H9 (cell line): ENCODE results near the gene SELENOH. TPM values are rescaled to one million over a fixed set of nuclear protein-coding genes. Genes with fewer than 3 reads are reported as not detected.

Source experiments
- DNase-seq: peaks from one replicate; pipeline ENCODE4 v3.0.0-alpha.2; 2017
- H2AFZ ChIP-seq: one replicate; pipeline ENCODE4 v1.6.1; 2013; ENCODE audit warnings: mild to moderate bottlenecking, low read length, control low read depth, moderate library complexity
- H2AK5ac ChIP-seq: 2 replicates; pipeline ENCODE4 v1.6.1; 2013; ENCODE audit warnings: low read length, control low read depth, mixed read lengths; ENCODE audit not compliant: insufficient read length
- H2BK120ac ChIP-seq: one replicate; pipeline ENCODE4 v1.6.1; 2013; ENCODE audit warnings: low read depth, mild to moderate bottlenecking, low read length, control low read depth, inconsistent platforms; ENCODE audit not compliant: poor library complexity, severe bottlenecking
- H2BK12ac ChIP-seq: 2 replicates; pipeline ENCODE4 v1.6.1; 2013; ENCODE audit warnings: low read length, control low read depth, mixed read lengths, low read depth; ENCODE audit not compliant: insufficient read length
- H2BK15ac ChIP-seq: 2 replicates; pipeline ENCODE4 v1.6.1; 2013; ENCODE audit warnings: low read depth, low read length, control low read depth
- H2BK20ac ChIP-seq: one replicate; pipeline ENCODE4 v1.6.1; 2013; ENCODE audit warnings: low read depth, mild to moderate bottlenecking, low read length, control low read depth, inconsistent platforms; ENCODE audit not compliant: poor library complexity, severe bottlenecking
- H2BK5ac ChIP-seq: 2 replicates; pipeline ENCODE4 v1.6.1; 2013; ENCODE audit warnings: low read length, control low read depth, mixed read lengths; ENCODE audit not compliant: insufficient read length
- H3K14ac ChIP-seq: 2 replicates; pipeline ENCODE4 v1.6.1; 2013; ENCODE audit warnings: low read length, control low read depth; ENCODE audit not compliant: insufficient read depth
- H3K18ac ChIP-seq: 2 replicates; pipeline ENCODE4 v1.6.1; 2013; ENCODE audit warnings: low read depth, mild to moderate bottlenecking, mixed read lengths, low read length, control low read depth; ENCODE audit not compliant: insufficient read length
- H3K23ac ChIP-seq: 2 replicates; pipeline ENCODE4 v1.6.1; 2013; ENCODE audit warnings: low read length, control low read depth, mixed read lengths, low read depth; ENCODE audit not compliant: insufficient read length
- H3K23me2 ChIP-seq: 2 replicates; pipeline ENCODE4 v1.6.1; 2013; ENCODE audit warnings: low read depth, mild to moderate bottlenecking, mixed read lengths, low read length, control low read depth; ENCODE audit not compliant: insufficient read length, poor library complexity, severe bottlenecking
- H3K27ac ChIP-seq: 2 replicates; pipeline ENCODE4 v1.5.1; 2013; ENCODE audit warnings: low read length, control low read depth, mixed read lengths, low read depth; ENCODE audit not compliant: insufficient read length
- H3K27me3 ChIP-seq: 2 replicates; pipeline ENCODE4 v1.6.1; 2013; ENCODE audit warnings: low read length, control low read depth, inconsistent platforms; ENCODE audit not compliant: insufficient read depth
- H3K4ac ChIP-seq: 2 replicates; pipeline ENCODE4 v1.6.1; 2013; ENCODE audit warnings: low read depth, mild to moderate bottlenecking, control low read depth, inconsistent platforms, low read length, moderate library complexity
- H3K4me1 ChIP-seq: 2 replicates; pipeline ENCODE4 v1.6.1; 2013; ENCODE audit warnings: low read length, control low read depth, inconsistent platforms; ENCODE audit not compliant: insufficient read depth
- H3K4me2 ChIP-seq: 2 replicates; pipeline ENCODE4 v1.6.1; 2013; ENCODE audit warnings: low read length, control low read depth, mixed read lengths; ENCODE audit not compliant: insufficient read length, insufficient read depth
- H3K56ac ChIP-seq: 2 replicates; pipeline ENCODE4 v1.6.1; 2013; ENCODE audit warnings: low read depth, mild to moderate bottlenecking, mixed read lengths, low read length, control low read depth; ENCODE audit not compliant: insufficient read length
- H3K79me1 ChIP-seq: 2 replicates; pipeline ENCODE4 v1.6.1; 2013; ENCODE audit warnings: low read depth, mild to moderate bottlenecking, moderate library complexity, low read length, control low read depth, inconsistent platforms; ENCODE audit not compliant: insufficient read depth, poor library complexity, severe bottlenecking
- H3K79me2 ChIP-seq: 2 replicates; pipeline ENCODE4 v1.6.1; 2013; ENCODE audit warnings: low read length, control low read depth, inconsistent platforms; ENCODE audit not compliant: insufficient read depth
- H3K9ac ChIP-seq: 2 replicates; pipeline ENCODE4 v1.6.1; 2013; ENCODE audit warnings: low read length, control low read depth, mixed read lengths; ENCODE audit not compliant: insufficient read length; ENCODE audit errors: extremely low read depth
- H3K9me3 ChIP-seq: one replicate; pipeline ENCODE4 v1.6.1; 2013; ENCODE audit warnings: low read depth, low read length, inconsistent platforms; ENCODE audit not compliant: control insufficient read depth
- H3T11ph ChIP-seq: one replicate; pipeline ENCODE4 v1.6.1; 2013; ENCODE audit warnings: mild to moderate bottlenecking, low read length, control low read depth, inconsistent platforms
- H4K20me1 ChIP-seq: one replicate; pipeline ENCODE4 v1.6.1; 2013; ENCODE audit not compliant: control insufficient read depth, insufficient read length, insufficient read depth
- H4K5ac ChIP-seq: 2 replicates; pipeline ENCODE4 v1.6.1; 2013; ENCODE audit warnings: low read depth, mild to moderate bottlenecking, mixed read lengths, low read length, control low read depth; ENCODE audit not compliant: insufficient read length
- H4K8ac ChIP-seq: replicated peaks from 2 replicates; pipeline ENCODE4 v1.6.1; 2013; ENCODE audit warnings: low read length, control low read depth, mixed read lengths, low read depth; ENCODE audit not compliant: insufficient read length
- H4K91ac ChIP-seq: 2 replicates; pipeline ENCODE4 v1.6.1; 2013; ENCODE audit warnings: low read depth, mild to moderate bottlenecking, moderate library complexity, mixed read lengths, low read length, control low read depth; ENCODE audit not compliant: insufficient read length
- H3K27ac Mint-ChIP-seq, 3 experiments: 2 replicates in 2 of 3; 3 replicates in 1 of 3; pipeline ENCODE4 v1.8.0; 2020 to 2021; ENCODE audit warnings: mixed read lengths in 3 of 3, mild to moderate bottlenecking in 1 of 3, moderate library complexity in 1 of 3
- H3K27me3 Mint-ChIP-seq: 2 replicates; pipeline ENCODE4 v1.8.0; 2021; ENCODE audit warnings: low read depth, mild to moderate bottlenecking, moderate library complexity, mixed read lengths
- H3K36me3 Mint-ChIP-seq, 3 experiments: 2 replicates in 2 of 3; 3 replicates in 1 of 3; pipeline ENCODE4 v1.8.0; 2020 to 2021; ENCODE audit warnings: low read depth in 3 of 3, mixed read lengths in 3 of 3; ENCODE audit not compliant: insufficient read depth in 1 of 3
- H3K4me1 Mint-ChIP-seq, 2 experiments: 2 replicates each; pipeline ENCODE4 v1.8.0; 2020; ENCODE audit warnings: mixed read lengths in 2 of 2
- H3K4me3 Mint-ChIP-seq, 2 experiments: 2 replicates in 1 of 2; 3 replicates in 1 of 2; pipeline ENCODE4 v1.8.0; 2020 to 2021; ENCODE audit warnings: mild to moderate bottlenecking in 2 of 2, mixed read lengths in 2 of 2, moderate library complexity in 1 of 2
- H3K9me3 Mint-ChIP-seq, 2 experiments: 2 replicates in 1 of 2; 3 replicates in 1 of 2; pipeline ENCODE4 v1.8.0; 2020; ENCODE audit warnings: mild to moderate bottlenecking in 2 of 2, mixed read lengths in 2 of 2, moderate library complexity in 1 of 2
- WGBS: extraction: QIAGEN DNeasy Blood & Tissue Kit; methylation state at CpG from one replicate; pipeline ENCODE4 v1.1.7; 2013; ENCODE audit warnings: missing lambda C conversion rate, low lambda C conversion rate, mixed read lengths; ENCODE audit not compliant: insufficient read length; ENCODE audit errors: extremely low coverage; 5-methylcytosine and 5-hydroxymethylcytosine counted together
- total RNA-seq: library from RNA; stranded (reverse); gene quantifications from 2 replicates; pipeline ENCODE4 v1.2.1, GENCODE V29; 2021
- TF ChIP-seq, protein P1 (sequence below): fragments of 200-600 bp; sonication (generic); conservative IDR thresholded peaks from 3 replicates; pipeline ENCODE4 v1.8.0; 2021; ENCODE audit warnings: antibody characterized with exemption, mild to moderate bottlenecking

The SELENOH gene
- total RNA-seq, 1 experiment from 2014 or later, result 251 TPM

DNA sequence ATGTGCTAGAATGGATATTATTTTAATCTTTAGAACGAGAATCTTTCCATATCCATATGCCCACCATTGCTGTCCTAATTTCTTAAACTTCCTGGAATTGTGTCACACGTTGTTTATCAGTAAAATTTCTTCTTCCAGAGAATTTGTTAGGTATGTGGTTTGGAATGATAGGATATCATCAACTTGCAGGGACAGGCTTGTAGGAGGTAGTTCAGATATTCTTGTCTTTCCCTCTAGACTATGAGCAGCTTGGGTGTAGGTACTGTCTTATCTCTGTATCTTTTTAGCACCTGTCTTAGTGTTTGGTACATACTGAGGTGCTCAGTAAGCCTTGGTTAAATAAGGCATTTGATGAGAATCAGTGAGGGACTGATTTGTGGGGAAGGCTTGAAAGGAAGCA lies 23.7 kb downstream of the SELENOH start:
- Histone ChIP-seq H4K91ac (no peak overlapping the region), H2BK12ac (no peak overlapping the region), H3K23ac (no peak overlapping the region), H3K9ac (no peak overlapping the region), H3K23me2 (peaks cover 7% of the 10 kb centered on the region), H3K4me2 (no peak overlapping the region), H2BK5ac (no peak overlapping the region), H3K4ac (no peak overlapping the region), H2AFZ (no peak overlapping the region), H4K5ac (no peak overlapping the region), H3K27ac (no peak overlapping the region), H3K56ac (no peak overlapping the region), H3K79me1 (peaks cover 3% of the 10 kb centered on the region), H3K18ac (no peak overlapping the region), H3K14ac (no peak overlapping the region), H2BK15ac (no peak overlapping the region), H3K79me2 (peaks cover 54% of the 10 kb centered on the region), H3K4me1 (no peaks in the 10 kb centered on the region; the same call in 1 of the 2 replicates), H4K20me1 (no peaks in the 10 kb centered on the region), H4K8ac (no peak overlapping the region), H3T11ph (no peak overlapping the region), H3K27me3 (no peaks in the 10 kb centered on the region), H2AK5ac (no peak overlapping the region), H2BK120ac (no peak overlapping the region), H2BK20ac (no peak overlapping the region), H3K9me3 (no peaks in the 10 kb centered on the region)
- Mint-ChIP-seq H3K36me3 (peaks cover 8 to 35% (median 24%) of the 10 kb centered on the region in 3 experiments; a peak in 6 of 7 replicates), H3K27me3 (no peaks in the 10 kb centered on the region), H3K9me3 (0 out of 5 replicates have a peak, but pooled peaks cover 0 to 3% of the 10 kb centered on the region in 2 experiments), H3K27ac (no peak overlapping the region), H3K4me1 (peaks cover 44 to 46% of the 10 kb centered on the region in 2 experiments), H3K4me3 (peak overlapping the region; percentile 93 to 96; a peak in 4 of 5 replicates)
- no CpG with 5 or more reads among the region's 2 CpGs for WGBS
- no peak for DNase-seq
- TF ChIP-seq, protein P1, sequence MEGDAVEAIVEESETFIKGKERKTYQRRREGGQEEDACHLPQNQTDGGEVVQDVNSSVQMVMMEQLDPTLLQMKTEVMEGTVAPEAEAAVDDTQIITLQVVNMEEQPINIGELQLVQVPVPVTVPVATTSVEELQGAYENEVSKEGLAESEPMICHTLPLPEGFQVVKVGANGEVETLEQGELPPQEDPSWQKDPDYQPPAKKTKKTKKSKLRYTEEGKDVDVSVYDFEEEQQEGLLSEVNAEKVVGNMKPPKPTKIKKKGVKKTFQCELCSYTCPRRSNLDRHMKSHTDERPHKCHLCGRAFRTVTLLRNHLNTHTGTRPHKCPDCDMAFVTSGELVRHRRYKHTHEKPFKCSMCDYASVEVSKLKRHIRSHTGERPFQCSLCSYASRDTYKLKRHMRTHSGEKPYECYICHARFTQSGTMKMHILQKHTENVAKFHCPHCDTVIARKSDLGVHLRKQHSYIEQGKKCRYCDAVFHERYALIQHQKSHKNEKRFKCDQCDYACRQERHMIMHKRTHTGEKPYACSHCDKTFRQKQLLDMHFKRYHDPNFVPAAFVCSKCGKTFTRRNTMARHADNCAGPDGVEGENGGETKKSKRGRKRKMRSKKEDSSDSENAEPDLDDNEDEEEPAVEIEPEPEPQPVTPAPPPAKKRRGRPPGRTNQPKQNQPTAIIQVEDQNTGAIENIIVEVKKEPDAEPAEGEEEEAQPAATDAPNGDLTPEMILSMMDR, result no peak
